Skeletal muscle satellite cell (primary cell): Measurements from ENCODE around the gene CFAP74.

ENCODE experiments used
- H3K27me3 ChIP-seq: 2 replicates; pipeline ENCODE4 v1.7.0; 2013; ENCODE audit warnings: low read length; ENCODE audit not compliant: control insufficient read depth, insufficient read depth
- H3K36me3 ChIP-seq: 2 replicates; pipeline ENCODE4 v1.7.0; 2013; ENCODE audit warnings: mild to moderate bottlenecking, control low read depth, low read length; ENCODE audit not compliant: insufficient read depth
- H3K4me1 ChIP-seq: 2 replicates; pipeline ENCODE4 v1.7.0; 2013; ENCODE audit warnings: low read length; ENCODE audit not compliant: control insufficient read depth, insufficient read depth
- H3K4me2 ChIP-seq: 2 replicates; pipeline ENCODE4 v1.7.0; 2013; ENCODE audit warnings: mild to moderate bottlenecking, low read length
- H3K4me3 ChIP-seq: 2 replicates; pipeline ENCODE4 v1.7.0; 2013; ENCODE audit warnings: low read length
- H3K9ac ChIP-seq: 2 replicates; pipeline ENCODE4 v1.7.0; 2013; ENCODE audit warnings: mild to moderate bottlenecking, low read depth, low read length, moderate library complexity
- H3K9me3 ChIP-seq: replicated peaks from 2 replicates; pipeline ENCODE4 v1.7.0; 2013; ENCODE audit warnings: mild to moderate bottlenecking, control low read depth, low read length

The CFAP74 gene

GRCh38 chr1:2046174-2046917 is 42.8 kb upstream of the CFAP74 start:
- Histone ChIP-seq H3K36me3 (no peaks in the 10 kb centered on the region), H3K4me3 (no peak overlapping the region), H3K4me2 (no peak overlapping the region), H3K4me1 (peaks cover 3% of the 10 kb centered on the region), H3K9ac (no peak overlapping the region), H3K27me3 (peaks cover 50% of the 10 kb centered on the region), H3K9me3 (no peaks in the 10 kb centered on the region)

- Histone ChIP-seq H3K4me2 (no peak overlapping the region), H3K36me3 (no peaks in the 10 kb centered on the region), H3K9me3 (no peaks in the 10 kb centered on the region), H3K4me3 (no peak overlapping the region), H3K4me1 (peaks cover 3% of the 10 kb centered on the region), H3K27me3 (peaks cover 48% of the 10 kb centered on the region), H3K9ac (no peak overlapping the region)
Measured at GRCh38 chr1:2045468-2046173, 42.0 kb upstream of the CFAP74 start.

GRCh38 chr1:2044510-2045319 is 41.1 kb upstream of the CFAP74 start:
- Histone ChIP-seq H3K4me3 (peak overlapping the region; percentile 38), H3K4me1 (peaks cover 3% of the 10 kb centered on the region), H3K36me3 (no peaks in the 10 kb centered on the region), H3K4me2 (peak overlapping the region; percentile 74), H3K27me3 (peaks cover 45% of the 10 kb centered on the region), H3K9ac (no peak overlapping the region), H3K9me3 (no peaks in the 10 kb centered on the region)

- Histone ChIP-seq H3K4me3 (no peak overlapping the region), H3K4me1 (peaks cover 3% of the 10 kb centered on the region), H3K9ac (no peak overlapping the region), H3K4me2 (no peak overlapping the region), H3K27me3 (peaks cover 37% of the 10 kb centered on the region), H3K9me3 (no peaks in the 10 kb centered on the region), H3K36me3 (no peaks in the 10 kb centered on the region)
Measured at GRCh38 chr1:2043886-2044285, 40.3 kb upstream of the CFAP74 start.

- H3K4me2 ChIP-seq, result no peak overlapping the region
- H3K4me1 ChIP-seq, result peaks cover 3% of the 10 kb centered on the region
- no peak overlapping the region for H3K9ac ChIP-seq
- H3K36me3 ChIP-seq, result no peaks in the 10 kb centered on the region
- H3K4me3 ChIP-seq, result no peak overlapping the region
- no peaks in the 10 kb centered on the region for H3K9me3 ChIP-seq
- peaks cover 34% of the 10 kb centered on the region for H3K27me3 ChIP-seq
Measured at GRCh38 chr1:2042830-2043773, 39.5 kb upstream of the CFAP74 start.

GRCh38 chr1:2041887-2042286 is 38.3 kb upstream of the CFAP74 start:
- Histone ChIP-seq H3K9me3 (no peaks in the 10 kb centered on the region), H3K4me2 (no peak overlapping the region), H3K36me3 (no peaks in the 10 kb centered on the region), H3K27me3 (peaks cover 39% of the 10 kb centered on the region), H3K9ac (no peak overlapping the region), H3K4me3 (no peak overlapping the region), H3K4me1 (peaks cover 3% of the 10 kb centered on the region)

GRCh38 chr1:2041305-2041704 is 37.7 kb upstream of the CFAP74 start:
- peaks cover 35% of the 10 kb centered on the region for H3K27me3 ChIP-seq
- H3K9ac ChIP-seq, result no peak overlapping the region
- no peaks in the 10 kb centered on the region for H3K36me3 ChIP-seq
- peaks cover 3% of the 10 kb centered on the region for H3K4me1 ChIP-seq
- no peak overlapping the region for H3K4me2 ChIP-seq
- no peak overlapping the region for H3K4me3 ChIP-seq
- H3K9me3 ChIP-seq, result no peaks in the 10 kb centered on the region

- Histone ChIP-seq H3K27me3 (peaks cover 40% of the 10 kb centered on the region), H3K4me1 (no peaks in the 10 kb centered on the region), H3K4me3 (no peak overlapping the region), H3K36me3 (no peaks in the 10 kb centered on the region), H3K9me3 (no peaks in the 10 kb centered on the region), H3K4me2 (no peak overlapping the region), H3K9ac (no peak overlapping the region)
Measured at GRCh38 chr1:2039251-2039650, 35.7 kb upstream of the CFAP74 start.

GRCh38 chr1:2038229-2038628 is 34.6 kb upstream of the CFAP74 start:
- no peaks in the 10 kb centered on the region for H3K4me1 ChIP-seq

GRCh38 chr1:2037314-2037979 is 33.9 kb upstream of the CFAP74 start:
- Histone ChIP-seq H3K4me1 (no peaks in the 10 kb centered on the region), H3K4me2 (no peak overlapping the region), H3K9ac (no peak overlapping the region), H3K4me3 (no peak overlapping the region), H3K9me3 (no peaks in the 10 kb centered on the region), H3K36me3 (no peaks in the 10 kb centered on the region), H3K27me3 (peaks cover 52% of the 10 kb centered on the region)

More at GRCh38 chr1:2038229-2038628, 34.6 kb upstream of the CFAP74 start:
- Histone ChIP-seq H3K4me2 (no peak overlapping the region), H3K9me3 (no peaks in the 10 kb centered on the region), H3K9ac (no peak overlapping the region), H3K36me3 (no peaks in the 10 kb centered on the region), H3K27me3 (peaks cover 44% of the 10 kb centered on the region), H3K4me3 (no peak overlapping the region)
